Measurements from ENCODE around the gene MGAT4C. TPM values are rescaled to one million over a fixed set of nuclear protein-coding genes. Genes with fewer than 3 reads are reported as not detected.

MGAT4C gene
- total and polyA plus RNA-seq, 2 donors (not counting 3 experiments of a cell fraction or from before 2014, with no cell fraction given): not detected

- POLR2A ChIA-PET: no interaction called here
- Histone ChIP-seq H3K9me1 (replicated peaks; ENCODE audit: control insufficient read depth, extremely low read depth, insufficient read depth, low read length) (no peaks in the 10 kb centered on the region), H3K4me3 (replicated peaks in 1 of 3; ENCODE audit: insufficient read depth in 1 of 3, low read depth in 1 of 3, low read length in 3 of 3) (no peak overlapping the region), H3K4me1 (ENCODE audit: control insufficient read depth, extremely low read depth, insufficient read depth, low read length) (no peaks in the 10 kb centered on the region), H3K27ac (ENCODE audit: insufficient read depth, low read depth, low read length) (no peak overlapping the region), H3K36me3 (ENCODE audit: control insufficient read depth in 2 of 2, extremely low read depth in 1 of 2, insufficient read depth in 2 of 2, low read length in 2 of 2) (no peaks in the 10 kb centered on the region), H3K4me2 (ENCODE audit: insufficient read depth, low read length) (no peak overlapping the region), H3K9ac (replicated peaks; ENCODE audit: extremely low read depth, insufficient read depth, low read length) (no peak overlapping the region), H2AFZ (ENCODE audit: low read depth, low read length) (no peak overlapping the region), H3K27me3 (ENCODE audit: control insufficient read depth in 2 of 2, insufficient read depth in 2 of 2, low read length in 2 of 2) (no peaks in the 10 kb centered on the region), H4K20me1 (replicated peaks; ENCODE audit: control insufficient read depth, extremely low read depth, insufficient read depth, low read length) (no peaks in the 10 kb centered on the region), H3K9me3 (replicated peaks; ENCODE audit: control insufficient read depth, insufficient read depth, low read length) (no peaks in the 10 kb centered on the region), H3K79me2 (ENCODE audit: control insufficient read depth, insufficient read depth, low read length) (no peaks in the 10 kb centered on the region)
- dilution Hi-C loops (cut with MboI; ENCODE audit: extremely low pct_ligation_motif_present, low sequenced_read_pairs) (no loop called here), intact Hi-C loops (cut with micrococcal nuclease) (no loop called here)
- DNase-seq (ENCODE audit: low read depth, low spot score): no peak
- CTCF ChIA-PET: no interaction called here
- FAIRE-seq: no peak
- TF ChIP-seq MYC (IDR thresholded peaks at IDR 0.05; ENCODE audit: low read depth, low read length) (no peak), POLR2A (IDR thresholded peaks at IDR 0.05; ENCODE audit: low read depth, low read length) (no peak), FOS (IDR thresholded peaks at IDR 0.05; ENCODE audit: borderline replicate concordance, insufficient read depth, low read length) (no peak), JUN (IDR thresholded peaks at IDR 0.05; ENCODE audit: borderline replicate concordance, insufficient read depth, insufficient read length, low read depth) (no peak), GATA2 (IDR thresholded peaks at IDR 0.05; ENCODE audit: insufficient read depth, insufficient read length, low read depth, low read length) (no peak), EZH2 (IDR thresholded peaks at IDR 0.05; ENCODE audit: borderline replicate concordance, low read depth, low read length, severe bottlenecking) (no peak), MAX (IDR thresholded peaks at IDR 0.05; ENCODE audit: insufficient read depth, insufficient read length) (no peak), CTCF (IDR thresholded peaks at IDR 0.05; ENCODE audit: extremely low read depth in 1 of 2, insufficient read depth in 1 of 2, low read depth in 1 of 2, low read length in 2 of 2) (no peak), POLR2AphosphoS5 (IDR thresholded peaks at IDR 0.05; ENCODE audit: insufficient read depth, low read depth, low read length) (no peak)
- no TSS peak for BruUV-seq (replicated peaks)
Observed at GRCh38 chr12:86241600-86241999, 14.6 kb downstream of the MGAT4C start.

All from endothelial cell of umbilical vein (primary cell).